Esophagus squamous epithelium (tissue), 4 donors: ENCODE measurements around the gene DAPK1.

Experiments used
- CTCF ChIP-seq, 6 experiments: fragments of 450-650 bp in 4 of 6; fragments of 200-600 bp in 2 of 6; sonication (generic) in 2 of 6; IDR thresholded peaks; one replicate each; pipeline ENCODE4 v1.5.1; 2016 to 2019; ENCODE audit warnings: antibody characterized with exemption in 6 of 6, mild to moderate bottlenecking in 4 of 6, moderate library complexity in 4 of 6
- POLR2A ChIP-seq, 4 donors: fragments of 450-650 bp; IDR thresholded peaks; one replicate each; pipeline ENCODE4 v1.6.1; 2017; ENCODE audit warnings: antibody characterized with exemption in 4 of 4, mild to moderate bottlenecking in 4 of 4, moderate library complexity in 3 of 4

- no peak for TF ChIP-seq CTCF (IDR thresholded peaks at IDR 0.05)
- TF ChIP-seq POLR2A (IDR thresholded peaks at IDR 0.05), result no peak
Measured at GRCh38 chr9:87713988-87714330, 216.3 kb downstream of the DAPK1 start.
